Liver (tissue), 9 donors: Measurements from ENCODE around the gene CTNNBL1. TPM values are rescaled to one million over a fixed set of nuclear protein-coding genes. Genes with fewer than 3 reads are reported as not detected.

Experiments used
- DNase-seq: peaks from one replicate; pipeline ENCODE4 v3.0.0-alpha.2; 2017; ENCODE audit warnings: low spot score
- H3K27ac ChIP-seq, 2 donors: one replicate each; pipeline ENCODE4 v1.7.0; 2013; ENCODE audit warnings: inconsistent platforms in 2 of 2, low read length in 2 of 2, control low read depth in 1 of 2, low read depth in 1 of 2, mild to moderate bottlenecking in 1 of 2
- H3K27me3 ChIP-seq, 4 donors: one replicate each; pipeline versions ENCODE4 v1.6.1 to v1.7.0; 2013; ENCODE audit warnings: low read length in 3 of 4, inconsistent platforms in 1 of 4, mild to moderate bottlenecking in 1 of 4, moderate library complexity in 1 of 4; ENCODE audit not compliant: control insufficient read depth in 4 of 4, insufficient read depth in 4 of 4
- H3K36me3 ChIP-seq, 4 donors: one replicate each; pipeline versions ENCODE4 v1.6.1 to v1.7.0; 2013; ENCODE audit warnings: low read length in 3 of 4, mild to moderate bottlenecking in 3 of 4, low read depth in 1 of 4, moderate library complexity in 1 of 4; ENCODE audit not compliant: control insufficient read depth in 4 of 4, insufficient read depth in 3 of 4
- H3K4me1 ChIP-seq, 4 donors: one replicate each; pipeline versions ENCODE4 v1.6.1 to v1.7.0; 2013; ENCODE audit warnings: low read length in 3 of 4, mild to moderate bottlenecking in 3 of 4, moderate library complexity in 1 of 4; ENCODE audit not compliant: control insufficient read depth in 4 of 4, insufficient read depth in 4 of 4
- H3K4me3 ChIP-seq, 3 donors: one replicate each; pipeline versions ENCODE4 v1.6.1 to v1.7.0; 2013; ENCODE audit warnings: low read length in 3 of 3, control low read depth in 1 of 3, low read depth in 1 of 3, mild to moderate bottlenecking in 1 of 3
- H3K9ac ChIP-seq, 2 donors: one replicate each; pipeline ENCODE4 v1.7.0; 2013; ENCODE audit warnings: low read length in 2 of 2, mild to moderate bottlenecking in 2 of 2, moderate library complexity in 2 of 2, control low read depth in 1 of 2, low read depth in 1 of 2
- H3K9me3 ChIP-seq, 4 donors: one replicate each; pipeline versions ENCODE4 v1.6.1 to v1.7.0; 2013; ENCODE audit warnings: low read length in 3 of 4; ENCODE audit not compliant: control insufficient read depth in 4 of 4
- CTCF ChIP-seq: fragments of 150-350 bp; IDR thresholded peaks from 2 replicates; pipeline ENCODE4 v1.5.1; 2017; ENCODE audit warnings: improper control_type of control experiment, low read depth, low read length; ENCODE audit not compliant: missing input control
- EGR1 ChIP-seq, 2 donors: IDR thresholded peaks; 2 replicates each; pipeline ENCODE4 v1.6.1; 2016 to 2018; ENCODE audit warnings: antibody characterized with exemption in 2 of 2, low read depth in 2 of 2
- FOXA1 ChIP-seq: IDR thresholded peaks from 2 replicates; pipeline ENCODE4 v1.6.1; 2016; ENCODE audit warnings: antibody characterized with exemption
- FOXA2 ChIP-seq: IDR thresholded peaks from 2 replicates; pipeline ENCODE4 v1.6.1; 2016; ENCODE audit warnings: antibody characterized with exemption
- GABPA ChIP-seq, 2 donors: IDR thresholded peaks in 1 of 2; conservative IDR thresholded peaks in 1 of 2; 2 replicates each; pipeline ENCODE4 v1.6.1; 2016; ENCODE audit warnings: antibody characterized with exemption in 2 of 2, mild to moderate bottlenecking in 1 of 2, moderate library complexity in 1 of 2
- HNF4A ChIP-seq, 2 donors: conservative IDR thresholded peaks; 2 replicates each; pipeline ENCODE4 v1.6.1; 2016; ENCODE audit warnings: antibody characterized with exemption in 2 of 2, mild to moderate bottlenecking in 2 of 2
- HNF4G ChIP-seq: IDR thresholded peaks from 2 replicates; pipeline ENCODE4 v1.6.1; 2016; ENCODE audit warnings: antibody characterized with exemption
- JUND ChIP-seq, 2 donors: IDR thresholded peaks; 2 replicates each; pipeline ENCODE4 v1.6.1; 2016; ENCODE audit warnings: antibody characterized with exemption in 2 of 2
- NR2F2 ChIP-seq: IDR thresholded peaks from 2 replicates; pipeline ENCODE4 v1.6.1; 2016; ENCODE audit warnings: antibody characterized with exemption
- RAD21 ChIP-seq, 2 donors: IDR thresholded peaks; 2 replicates each; pipeline ENCODE4 v1.6.1; 2016; ENCODE audit warnings: antibody characterized with exemption in 2 of 2, mild to moderate bottlenecking in 2 of 2
- REST ChIP-seq: IDR thresholded peaks from 2 replicates; pipeline ENCODE4 v1.6.1; 2016; ENCODE audit warnings: antibody characterized with exemption, mild to moderate bottlenecking
- RXRA ChIP-seq, 2 donors: IDR thresholded peaks; 2 replicates each; pipeline ENCODE4 v1.6.1; 2017 to 2018; ENCODE audit warnings: antibody characterized with exemption in 2 of 2, mild to moderate bottlenecking in 1 of 2
- SP1 ChIP-seq: IDR thresholded peaks from 2 replicates; pipeline ENCODE4 v1.6.1; 2018; ENCODE audit warnings: antibody characterized with exemption, mild to moderate bottlenecking
- TAF1 ChIP-seq: conservative IDR thresholded peaks from 2 replicates; pipeline ENCODE4 v1.6.1; 2016; ENCODE audit warnings: antibody characterized with exemption, mild to moderate bottlenecking
- YY1 ChIP-seq: IDR thresholded peaks from 2 replicates; pipeline ENCODE4 v1.6.1; 2016; ENCODE audit warnings: antibody characterized with exemption, mild to moderate bottlenecking
- ZBTB33 ChIP-seq: IDR thresholded peaks from 2 replicates; pipeline ENCODE4 v1.6.1; 2016; ENCODE audit warnings: antibody characterized with exemption
- WGBS: extraction: QIAGEN DNeasy Blood & Tissue Kit; methylation state at CpG from one replicate; pipeline ENCODE4 v1.1.7; 2013; 5-methylcytosine and 5-hydroxymethylcytosine counted together
- polyA plus RNA-seq, 2 donors: library from polyadenylated mRNA; stranded (reverse) in 1 of 2; unstranded in 1 of 2; fragments of 200-250 nt in 1 of 2; fragments of >200 nt in 1 of 2; fragmentation: Nextera tagmentation in 1 of 2; extraction: Ambion mirVana in 1 of 2; gene quantifications; one replicate each; pipeline versions ENCODE4 v1.2.1 to v1.2.3, GENCODE V29; 2013 to 2015
- total RNA-seq, 2 donors: library from RNA; depleted of rRNA; stranded (reverse); fragments of >200 nt; gene quantifications; one replicate each; pipeline ENCODE4 v1.2.3, GENCODE V29; 2014
- TF ChIP-seq, protein P1 (sequence below): IDR thresholded peaks from 2 replicates; pipeline ENCODE4 v1.6.1; 2016; ENCODE audit warnings: antibody characterized with exemption
- TF ChIP-seq, protein P2 (sequence below): IDR thresholded peaks from 2 replicates; pipeline ENCODE4 v1.6.1; 2016; ENCODE audit warnings: antibody characterized with exemption
- donor health status: healthy.
- donor health status: healthy.
- donor health status: healthy.
- donor health status: healthy.
- donor health status: healthy.

The CTNNBL1 gene
- total and polyA plus RNA-seq, 4 donors, result 18.3 to 25.4 (median 20.3) TPM

GRCh38 chr20:37798312-37798711 is 104.5 kb downstream of the CTNNBL1 start:
- peaks cover 0 to 5% (median 2%) of the 10 kb centered on the region in 4 donors for H3K36me3 ChIP-seq

GRCh38 chr20:37800618-37801017 is 106.8 kb downstream of the CTNNBL1 start:
- H3K27me3 ChIP-seq, result no peaks in the 10 kb centered on the region
- peaks cover 9 to 45% (median 36%) of the 10 kb centered on the region in 4 donors for H3K4me1 ChIP-seq
- no peak overlapping the region for H3K27ac ChIP-seq
- no peaks in the 10 kb centered on the region for H3K9me3 ChIP-seq
- H3K36me3 ChIP-seq, result peaks cover 0 to 10% (median 2%) of the 10 kb centered on the region in 4 donors
- no peak overlapping the region for H3K4me3 ChIP-seq
- H3K9ac ChIP-seq, result no peak overlapping the region
- WGBS, result 88% methylated on average over 4 of the region's 4 CpGs
- no peak for DNase-seq
- TF ChIP-seq RAD21 (IDR thresholded peaks at IDR 0.05) (no peak), CTCF (no peak), GABPA (IDR thresholded peaks at IDR 0.05 in 1 of 2, conservative IDR thresholded peaks at IDR 0.05 in 1 of 2) (no peak), HNF4A (conservative IDR thresholded peaks at IDR 0.05) (no peak), HNF4G (no peak), ZBTB33 (no peak), YY1 (no peak), FOXA1 (no peak), FOXA2 (no peak), EGR1 (IDR thresholded peaks at IDR 0.05; ENCODE audit: low read depth in 2 of 2) (no peak), JUND (IDR thresholded peaks at IDR 0.05) (no peak), NR2F2 (no peak), SP1 (no peak), TAF1 (no peak)
- TF ChIP-seq, protein P1, sequence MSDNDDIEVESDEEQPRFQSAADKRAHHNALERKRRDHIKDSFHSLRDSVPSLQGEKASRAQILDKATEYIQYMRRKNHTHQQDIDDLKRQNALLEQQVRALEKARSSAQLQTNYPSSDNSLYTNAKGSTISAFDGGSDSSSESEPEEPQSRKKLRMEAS, result no peak
- TF ChIP-seq, protein P2, sequence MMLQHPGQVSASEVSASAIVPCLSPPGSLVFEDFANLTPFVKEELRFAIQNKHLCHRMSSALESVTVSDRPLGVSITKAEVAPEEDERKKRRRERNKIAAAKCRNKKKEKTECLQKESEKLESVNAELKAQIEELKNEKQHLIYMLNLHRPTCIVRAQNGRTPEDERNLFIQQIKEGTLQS, result no peak

More at GRCh38 chr20:37798312-37798711, 104.5 kb downstream of the CTNNBL1 start:
- 44% methylated on average over 2 of the region's 2 CpGs for WGBS
- Histone ChIP-seq H3K9ac (no peak overlapping the region), H3K9me3 (no peaks in the 10 kb centered on the region), H3K4me3 (no peak overlapping the region), H3K4me1 (peaks cover 9 to 35% (median 32%) of the 10 kb centered on the region in 4 donors), H3K27ac (no peak overlapping the region), H3K27me3 (no peaks in the 10 kb centered on the region)
- TF ChIP-seq YY1 (peak; percentile 65), HNF4G (peak; percentile 83), TAF1 (no peak), RAD21 (IDR thresholded peaks at IDR 0.05) (peak; percentile 34 to 56), FOXA1 (no peak), JUND (IDR thresholded peaks at IDR 0.05) (peak; percentile 51 to 77), REST (peak; percentile 22), EGR1 (IDR thresholded peaks at IDR 0.05; ENCODE audit: low read depth in 2 of 2) (no peak), HNF4A (conservative IDR thresholded peaks at IDR 0.05) (peak; percentile 89 to 94), SP1 (peak; percentile 64), RXRA (IDR thresholded peaks at IDR 0.05) (peak; percentile 72 to 83), NR2F2 (peak; percentile 30)
- TF ChIP-seq, protein P1, result peak; percentile 27
- DNase-seq, result no peak
